HG02852 (cell line): ENCODE data around the gene ATP6V1C2.

ENCODE experiments used
- ATAC-seq: cut with Tn5 transposase; IDR thresholded peaks from one replicate; pipeline ENCODE4 v1.9.1; 2021; ENCODE audit warnings: mild to moderate bottlenecking, moderate library complexity; ENCODE audit not compliant: unreplicated experiment

The ATP6V1C2 gene

GRCh38 chr2:10832203-10832936 lies 110.9 kb downstream of the ATP6V1C2 start:
- peak; percentile 86 for ATAC-seq

GRCh38 chr2:10833021-10833420 lies 111.6 kb downstream of the ATP6V1C2 start:
- ATAC-seq: no peak

- ATAC-seq: no peak
These were observed 112.7 kb downstream of the ATP6V1C2 start for GRCh38 chr2:10834068-10834655.
